SK-N-MC (cell line): Measurements from ENCODE around the gene LRRFIP1.

Experiments
- EZH2 ChIP-seq: fragments of 200-600 bp; sonication (generic); IDR thresholded peaks from one replicate; pipeline ENCODE4 v1.6.1; 2017; ENCODE audit warnings: antibody characterized with exemption
- POLR2AphosphoS5 ChIP-seq: IDR thresholded peaks from 2 replicates; pipeline ENCODE4 v1.6.1; 2012; ENCODE audit warnings: mild to moderate bottlenecking, low read depth, low read length, borderline replicate concordance

GRCh38 chr2:237643582-237644380 is 16.4 kb downstream of the LRRFIP1 start:
- no peak for TF ChIP-seq EZH2
- no peak for TF ChIP-seq POLR2AphosphoS5
